Bronchus fibroblast of lung (primary cell): ENCODE data around the gene MSMP. TPM values are rescaled to one million over a fixed set of nuclear protein-coding genes. Genes with fewer than 3 reads are reported as not detected.

Source experiments
- total RNA-seq: library from RNA; depleted of rRNA; stranded (reverse); fragments of >200 nt; gene quantifications from 2 replicates; pipeline ENCODE4 v1.2.3, GENCODE V29; 2015

The MSMP gene
- total RNA-seq, result not detected in 2 replicates

GRCh38 chr9:35754264-35754663 is at the start of gene MSMP:
Gene MSMP, minus strand, starts transcription at chr9:35754276. Its CDS starts 147 bp downstream, at chr9:35754129.

DNA sequence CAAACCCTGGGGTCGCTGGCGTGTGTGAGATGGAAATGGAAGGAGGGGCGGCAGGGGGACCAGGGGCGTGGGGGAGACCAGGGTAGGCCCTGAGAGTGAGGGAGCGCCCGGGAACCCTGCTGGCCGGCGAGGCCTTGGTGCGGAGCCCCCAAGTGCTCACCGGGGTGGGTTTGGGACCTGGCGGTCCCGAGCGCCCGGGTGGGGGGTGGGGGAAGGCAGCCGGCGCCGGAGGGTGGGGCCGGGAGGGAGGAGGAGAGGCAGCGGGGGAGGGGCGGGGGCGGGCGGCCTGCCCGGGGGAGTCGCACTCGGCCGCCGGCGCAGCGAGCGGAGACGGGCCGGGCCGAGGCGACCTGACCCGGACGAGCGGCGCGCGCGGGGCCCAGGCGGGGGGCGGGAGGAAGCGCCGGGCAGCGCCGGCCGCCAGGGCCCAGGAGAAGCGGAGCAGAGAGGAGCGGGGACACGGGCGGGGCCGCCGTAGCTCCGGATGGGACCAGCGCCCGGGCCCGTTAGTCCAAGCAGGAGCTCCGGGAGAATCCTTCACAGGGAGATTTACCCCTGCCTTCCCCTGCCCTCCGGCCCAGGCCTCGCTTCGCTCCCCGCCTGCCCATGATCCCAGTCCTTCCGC is 37.3 kb upstream of the MSMP start, which contains the start of gene NPR2:
NPR2 (plus strand) TSS at position 295 of the 625 bp plus-strand sequence. CDS start 818 bp downstream, outside the sequence.

DNA sequence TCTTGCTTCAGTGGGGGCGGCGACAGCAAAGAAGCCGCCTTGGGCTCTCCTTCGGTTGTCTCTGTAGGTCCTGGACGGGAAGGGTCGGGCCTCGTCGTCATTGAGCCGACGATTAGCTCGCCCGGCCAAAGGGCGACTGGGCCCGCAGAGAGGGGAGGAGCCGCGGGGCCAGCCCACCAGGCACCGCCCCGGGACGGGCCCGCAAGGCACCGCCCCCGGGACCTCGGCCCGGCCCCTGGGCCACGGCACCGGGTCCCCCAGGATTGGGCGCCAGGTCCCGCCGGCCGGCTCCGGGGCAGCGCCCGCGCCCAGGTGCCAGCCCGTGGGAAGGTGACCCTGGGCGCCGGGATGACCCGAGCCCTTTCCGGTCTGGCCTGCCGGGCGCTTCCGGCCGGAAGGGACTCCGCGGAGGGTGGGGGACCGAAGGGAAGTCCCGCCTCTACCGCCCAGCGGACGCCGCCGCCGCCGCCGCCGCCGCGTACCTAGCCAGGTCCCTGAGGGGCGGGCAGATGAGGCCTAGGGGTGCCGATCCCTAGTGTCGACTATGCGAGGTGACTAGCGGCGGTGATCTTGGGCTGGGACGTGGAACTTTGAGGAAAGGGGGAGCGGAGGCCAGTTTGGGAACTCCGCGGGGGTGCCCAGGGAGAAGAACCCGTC is 5.1 kb downstream of the MSMP start, which contains the start of the genes GBA2 and RGP1:
GBA2 (minus strand) TSS at position 371 of the 657 bp plus-strand sequence. CDS start 524 bp downstream, outside the sequence.
RGP1 (plus strand) TSS at position 430 of the 657 bp plus-strand sequence. CDS start 469 bp downstream, outside the sequence.

DNA sequence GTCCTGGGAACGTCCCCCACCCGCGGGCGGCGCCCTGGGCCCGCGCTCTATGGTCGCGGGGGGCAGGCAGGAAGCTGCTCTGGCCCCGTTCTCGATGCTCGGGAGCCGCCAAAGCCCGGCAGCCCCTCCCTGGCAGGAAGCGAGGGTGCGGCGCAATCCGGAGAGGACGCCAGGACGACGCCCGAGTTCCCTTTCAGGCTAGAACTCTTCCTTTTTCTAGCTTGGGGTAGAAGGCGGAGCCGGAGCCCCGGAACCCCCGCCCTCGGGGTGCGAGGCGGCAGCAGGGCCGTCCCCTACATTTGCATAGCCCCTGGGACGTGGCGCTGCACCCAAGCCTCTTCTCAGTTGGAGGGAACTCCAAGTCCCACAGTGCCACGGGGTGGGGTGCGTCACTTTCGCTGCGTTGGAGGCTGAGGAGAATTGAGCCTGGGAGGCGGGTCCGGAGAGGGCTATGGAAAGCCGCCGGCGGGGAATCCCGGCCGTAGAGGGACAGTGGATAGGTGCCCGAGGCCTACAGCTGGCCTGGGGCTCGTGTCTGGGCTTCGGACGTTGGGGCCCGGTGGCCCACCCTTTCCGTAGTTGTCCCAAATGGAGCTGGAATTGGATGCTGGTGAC is 21.8 kb downstream of the MSMP start, which contains the start of the genes CREB3 and TLN1:
CREB3 (plus strand) TSS at position 482 of the 615 bp plus-strand sequence; CDS start at position 589, 107 bp downstream.
TLN1 (minus strand) TSS at position 11 of the 615 bp plus-strand sequence. CDS start 6,501 bp downstream, outside the sequence.

Other genes with a start within 250 kb of the MSMP start
- 11.7 and 11.8 TPM in 2 replicates for gene TESK1, start 149.0 kb downstream of the MSMP start, total RNA-seq
- 0.50 and 1.0 TPM in 2 replicates for gene CD72, start 135.9 kb downstream of the MSMP start, total RNA-seq
- gene SIT1, start 103.3 kb downstream of the MSMP start, total RNA-seq, result 0.15 TPM in 1 of 2 replicates, not detected in the other
- gene RMRP, start 96.3 kb downstream of the MSMP start, total RNA-seq, result 46,048 and 56,930 TPM in 2 replicates
- 15.0 and 17.7 TPM in 2 replicates for gene CCDC107, start 96.0 kb downstream of the MSMP start, total RNA-seq
- gene ARHGEF39, start 89.1 kb downstream of the MSMP start, total RNA-seq, result 15.0 and 16.5 TPM in 2 replicates
- gene CA9, start 80.3 kb downstream of the MSMP start, total RNA-seq, result 0.74 and 0.84 TPM in 2 replicates
- 521 and 660 TPM in 2 replicates for gene TPM2, start 64.4 kb downstream of the MSMP start, total RNA-seq
- gene TLN1, start 22.1 kb downstream of the MSMP start, total RNA-seq, result 279 and 318 TPM in 2 replicates
- gene CREB3, start 21.6 kb downstream of the MSMP start, total RNA-seq, result 59.6 and 73.3 TPM in 2 replicates
- gene GBA2, start 5.0 kb downstream of the MSMP start, total RNA-seq, result 23.9 and 25.1 TPM in 2 replicates
- 10.1 and 10.6 TPM in 2 replicates for gene RGP1, start 5.0 kb downstream of the MSMP start, total RNA-seq
- gene NPR2, start 37.3 kb upstream of the MSMP start, total RNA-seq, result 16.3 and 17.7 TPM in 2 replicates
- 1.5 and 2.4 TPM in 2 replicates for gene SPAG8, start 58.0 kb upstream of the MSMP start, total RNA-seq
- gene HINT2, start 60.8 kb upstream of the MSMP start, total RNA-seq, result 31.3 and 46.1 TPM in 2 replicates
- not detected in 2 replicates for gene FAM221B, start 74.5 kb upstream of the MSMP start, total RNA-seq
- gene TMEM8B, start 75.0 kb upstream of the MSMP start, total RNA-seq, result 3.9 and 4.3 TPM in 2 replicates
- gene OR13J1, start 116.1 kb upstream of the MSMP start, total RNA-seq, result not detected in 2 replicates
- 3.2 and 5.4 TPM in 2 replicates for gene HRCT1, start 151.9 kb upstream of the MSMP start, total RNA-seq
- gene SPAAR, start 155.2 kb upstream of the MSMP start, total RNA-seq, result 0.34 TPM in 1 of 2 replicates, not detected in the other
- not detected in 2 replicates for gene OR2S2, start 203.9 kb upstream of the MSMP start, total RNA-seq